Middle frontal gyrus (tissue), 1 donor: ENCODE measurements around the gene RNF141.

Source experiments
- DNase-seq: peaks from one replicate; pipeline ENCODE4 v3.0.0-alpha.2; 2015; ENCODE audit warnings: low spot score; ENCODE audit errors: extremely low spot score

The RNF141 gene

GRCh38 chr11:10540915-10541560 lies at the start of gene RNF141:
TSS of gene RNF141 (minus strand) at chr11:10541187. CDS start at chr11:10534158, 7,029 bp downstream.
- DNase-seq, result peak; percentile 73

- DNase-seq, result no peak
Observed at GRCh38 chr11:10590218-10590915, 49.4 kb upstream of the RNF141 start.

GRCh38 chr11:10588904-10589303 lies 47.9 kb upstream of the RNF141 start:
- DNase-seq, result no peak

- no peak for DNase-seq
Observed at GRCh38 chr11:10587995-10588394, 47.0 kb upstream of the RNF141 start.

- no peak for DNase-seq
Observed at GRCh38 chr11:10587388-10587787, 46.4 kb upstream of the RNF141 start.

- DNase-seq, result no peak
Observed at GRCh38 chr11:10584071-10584501, 43.1 kb upstream of the RNF141 start.

- DNase-seq, result no peak
Observed at GRCh38 chr11:10581481-10582019, 40.6 kb upstream of the RNF141 start.

GRCh38 chr11:10580623-10581022 lies 39.6 kb upstream of the RNF141 start:
- DNase-seq, result no peak

GRCh38 chr11:10579700-10580099 lies 38.7 kb upstream of the RNF141 start:
- DNase-seq, result no peak

GRCh38 chr11:10576035-10576398 lies 35.0 kb upstream of the RNF141 start:
- DNase-seq, result no peak

GRCh38 chr11:10575346-10576034 lies 34.5 kb upstream of the RNF141 start:
- DNase-seq, result no peak

- DNase-seq, result no peak
Observed at GRCh38 chr11:10573556-10573955, 32.6 kb upstream of the RNF141 start.

GRCh38 chr11:10573028-10573427 lies 32.0 kb upstream of the RNF141 start:
- no peak for DNase-seq

GRCh38 chr11:10572533-10572932 lies 31.5 kb upstream of the RNF141 start:
- peak; percentile 18 for DNase-seq

GRCh38 chr11:10568486-10568941 lies 27.5 kb upstream of the RNF141 start, which contains the start of gene LYVE1:
TSS of gene LYVE1 (minus strand) at chr11:10568665. CDS start at chr11:10568532, 133 bp downstream.
- no peak for DNase-seq

GRCh38 chr11:10567446-10567845 lies 26.5 kb upstream of the RNF141 start:
- no peak for DNase-seq

- DNase-seq, result no peak
Observed at GRCh38 chr11:10566257-10566957, 25.4 kb upstream of the RNF141 start.

GRCh38 chr11:10565493-10565892 lies 24.5 kb upstream of the RNF141 start:
- no peak for DNase-seq

- DNase-seq, result no peak
Observed at GRCh38 chr11:10564696-10565318, 23.8 kb upstream of the RNF141 start.

GRCh38 chr11:10564030-10564429 lies 23.0 kb upstream of the RNF141 start:
- DNase-seq, result no peak

GRCh38 chr11:10561947-10562346 lies 21.0 kb upstream of the RNF141 start:
- no peak for DNase-seq
